ENCODE measurements around the gene PLAAT4. TPM values are rescaled to one million over a fixed set of nuclear protein-coding genes. Genes with fewer than 3 reads are reported as not detected.

Gene PLAAT4
- 10.0 and 13.2 TPM in 2 replicates for total RNA-seq

GRCh38 chr11:63536669-63537292 lies at the start of gene PLAAT4:
Gene PLAAT4 (plus strand): TSS chr11:63536808. CDS start chr11:63536869, 61 bp downstream.

GRCh38 chr11:63490551-63491239 lies 45.9 kb upstream of the PLAAT4 start, which contains the start of gene PLAAT5:
Gene PLAAT5 (minus strand): TSS chr11:63491167. CDS start chr11:63491034, 133 bp downstream.

GRCh38 chr11:63505857-63506528 lies 30.6 kb upstream of the PLAAT4 start, which contains the start of gene LGALS12:
Gene LGALS12 (plus strand): TSS chr11:63506084. CDS start chr11:63506459, 375 bp downstream.

GRCh38 chr11:63563201-63564055 lies 26.8 kb downstream of the PLAAT4 start, which contains the start of gene PLAAT2:
Gene PLAAT2 (minus strand): TSS chr11:63563379. CDS start chr11:63563324, 55 bp downstream.

Other genes with a start within 250 kb of the PLAAT4 start
- gene SLC22A9, start 167.0 kb upstream of the PLAAT4 start, total RNA-seq, result not detected in 2 replicates
- not detected in 2 replicates for gene PLAAT5, start 45.6 kb upstream of the PLAAT4 start, total RNA-seq
- gene LGALS12, start 30.7 kb upstream of the PLAAT4 start, total RNA-seq, result not detected in 2 replicates
- gene PLAAT2, start 26.6 kb downstream of the PLAAT4 start, total RNA-seq, result not detected in 2 replicates
- 9.0 and 24.2 TPM in 2 replicates for gene PLAAT3, start 77.6 kb downstream of the PLAAT4 start, total RNA-seq
- 119 and 125 TPM in 2 replicates for gene ATL3, start 134.6 kb downstream of the PLAAT4 start, total RNA-seq
- 69.8 and 77.0 TPM in 2 replicates for gene RTN3, start 144.7 kb downstream of the PLAAT4 start, total RNA-seq
- gene ZFTA, start 232.0 kb downstream of the PLAAT4 start, total RNA-seq, result 9.9 and 24.3 TPM in 2 replicates

All from regular cardiac myocyte (primary cell).